HEK293 (cell line): ENCODE measurements around the gene IL1R1.

Experiments
- CTCF ChIP-seq: fragments of 450-650 bp; formaldehyde crosslinking; IDR thresholded peaks from 2 replicates; pipeline ENCODE4 v1.5.1; 2016; ENCODE audit warnings: missing biosample characterization, missing genetic modification characterization
- ZBTB20 ChIP-seq: fragments of 450-650 bp; formaldehyde crosslinking; IDR thresholded peaks from 2 replicates; pipeline ENCODE4 v1.5.1; 2016; ENCODE audit warnings: missing biosample characterization, missing genetic modification characterization
- ZBTB21 ChIP-seq: fragments of 450-650 bp; formaldehyde crosslinking; IDR thresholded peaks from 2 replicates; pipeline ENCODE4 v1.5.1; 2017; ENCODE audit warnings: missing biosample characterization, missing genetic modification characterization
- ZNF121 ChIP-seq: fragments of 450-650 bp; formaldehyde crosslinking; IDR thresholded peaks from 2 replicates; pipeline ENCODE4 v1.5.1; 2016; ENCODE audit warnings: missing biosample characterization, missing genetic modification characterization
- ZNF37A ChIP-seq: fragments of 450-650 bp; IDR thresholded peaks from 2 replicates; pipeline ENCODE4 v1.5.1; 2018; ENCODE audit warnings: missing biosample characterization, missing genetic modification characterization
- ZNF530 ChIP-seq: fragments of 450-650 bp; formaldehyde crosslinking; IDR thresholded peaks from 2 replicates; pipeline ENCODE4 v1.5.1; 2016; ENCODE audit warnings: low read depth, missing biosample characterization, missing genetic modification characterization
- ZNF776 ChIP-seq: fragments of 450-650 bp; formaldehyde crosslinking; IDR thresholded peaks from 2 replicates; pipeline ENCODE4 v1.5.0; 2017; ENCODE audit warnings: missing biosample characterization, missing genetic modification characterization, borderline replicate concordance
- TF ChIP-seq, protein P1 (sequence below): fragments of 450-650 bp; formaldehyde crosslinking; optimal IDR thresholded peaks from 2 replicates; pipeline ENCODE3; 2016; ENCODE audit warnings: missing biosample characterization, mild to moderate bottlenecking, missing genetic modification characterization

DNA sequence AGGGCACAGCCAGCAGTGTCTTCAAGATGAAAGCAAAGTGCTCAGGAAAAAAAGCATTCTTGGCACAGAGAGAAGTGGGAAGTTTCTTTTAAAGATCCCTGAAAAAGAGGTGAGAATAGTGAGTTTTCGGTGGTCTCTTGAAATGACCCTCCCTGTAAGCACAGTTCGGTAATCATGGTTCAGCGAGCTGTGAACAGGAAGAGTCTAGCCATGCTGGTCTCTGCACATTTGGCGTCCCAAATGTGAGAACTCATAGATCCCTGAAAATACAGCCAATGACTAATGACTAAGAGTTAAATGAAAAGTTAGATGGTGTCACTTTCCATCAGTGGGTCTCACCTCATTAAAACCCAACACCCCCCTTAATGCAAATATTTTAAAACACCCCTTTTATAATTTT is 3.4 kb downstream of the IL1R1 start:
- TF ChIP-seq ZNF776 (tag by site-specific recombination) (no peak), CTCF (tag by site-specific recombination) (no peak), ZNF37A (no peak), ZBTB21 (tag by site-specific recombination) (no peak), ZNF121 (tag by site-specific recombination) (no peak), ZNF530 (tag by site-specific recombination) (no peak), ZBTB20 (no peak)
- TF ChIP-seq, protein P1, sequence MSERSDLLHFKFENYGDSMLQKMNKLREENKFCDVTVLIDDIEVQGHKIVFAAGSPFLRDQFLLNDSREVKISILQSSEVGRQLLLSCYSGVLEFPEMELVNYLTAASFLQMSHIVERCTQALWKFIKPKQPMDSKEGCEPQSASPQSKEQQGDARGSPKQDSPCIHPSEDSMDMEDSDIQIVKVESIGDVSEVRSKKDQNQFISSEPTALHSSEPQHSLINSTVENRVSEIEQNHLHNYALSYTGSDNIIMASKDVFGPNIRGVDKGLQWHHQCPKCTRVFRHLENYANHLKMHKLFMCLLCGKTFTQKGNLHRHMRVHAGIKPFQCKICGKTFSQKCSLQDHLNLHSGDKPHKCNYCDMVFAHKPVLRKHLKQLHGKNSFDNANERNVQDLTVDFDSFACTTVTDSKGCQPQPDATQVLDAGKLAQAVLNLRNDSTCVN (tag by site-specific recombination), result no peak
